IgD-negative memory B cell (primary cell): ENCODE results near the gene SNRPD3. TPM values are rescaled to one million over a fixed set of nuclear protein-coding genes. Genes with fewer than 3 reads are reported as not detected.

Experiments used
- polyA plus RNA-seq: library from polyadenylated mRNA; unstranded; fragments of 300-500 nt; fragmentation: Illumina TruSeq; gene quantifications from one replicate; pipeline ENCODE4 v1.2.3, GENCODE V29; 2021

The SNRPD3 gene
- polyA plus RNA-seq, 1 donor from 2014 or later: 141 TPM

Other genes starting within 250 kb of the SNRPD3 start
- gene ADORA2A, start 128.4 kb upstream of the SNRPD3 start, polyA plus RNA-seq: 26.6 TPM
- gene UPB1, start 60.7 kb upstream of the SNRPD3 start, polyA plus RNA-seq: not detected
- gene GUCD1, start 861 bp upstream of the SNRPD3 start, polyA plus RNA-seq: 323 TPM
- gene LRRC75B, start 37.1 kb downstream of the SNRPD3 start, polyA plus RNA-seq: 0.63 TPM
- gene GGT1, start 47.2 kb downstream of the SNRPD3 start, polyA plus RNA-seq: 10.8 TPM
- not detected for gene PIWIL3, start 218.7 kb downstream of the SNRPD3 start, polyA plus RNA-seq